AG09309 (cell line): ENCODE measurements around the gene NAA15.

Experiments
- DNase-seq: peaks from one replicate; pipeline ENCODE4 v3.0.0-alpha.2; 2010; ENCODE audit warnings: low read depth
- H3K4me3 ChIP-seq: 2 replicates; pipeline ENCODE4 v1.5.1; 2011; ENCODE audit warnings: mild to moderate bottlenecking, low read depth, low read length, moderate library complexity; ENCODE audit not compliant: control insufficient read depth
- TF ChIP-seq, protein P1 (sequence below): IDR thresholded peaks from 2 replicates; pipeline ENCODE4 v1.5.1; 2011; ENCODE audit warnings: mild to moderate bottlenecking, low read depth, low read length, inconsistent platforms; ENCODE audit not compliant: insufficient read depth, control insufficient read depth; ENCODE audit errors: missing control alignments

The NAA15 gene

DNA sequence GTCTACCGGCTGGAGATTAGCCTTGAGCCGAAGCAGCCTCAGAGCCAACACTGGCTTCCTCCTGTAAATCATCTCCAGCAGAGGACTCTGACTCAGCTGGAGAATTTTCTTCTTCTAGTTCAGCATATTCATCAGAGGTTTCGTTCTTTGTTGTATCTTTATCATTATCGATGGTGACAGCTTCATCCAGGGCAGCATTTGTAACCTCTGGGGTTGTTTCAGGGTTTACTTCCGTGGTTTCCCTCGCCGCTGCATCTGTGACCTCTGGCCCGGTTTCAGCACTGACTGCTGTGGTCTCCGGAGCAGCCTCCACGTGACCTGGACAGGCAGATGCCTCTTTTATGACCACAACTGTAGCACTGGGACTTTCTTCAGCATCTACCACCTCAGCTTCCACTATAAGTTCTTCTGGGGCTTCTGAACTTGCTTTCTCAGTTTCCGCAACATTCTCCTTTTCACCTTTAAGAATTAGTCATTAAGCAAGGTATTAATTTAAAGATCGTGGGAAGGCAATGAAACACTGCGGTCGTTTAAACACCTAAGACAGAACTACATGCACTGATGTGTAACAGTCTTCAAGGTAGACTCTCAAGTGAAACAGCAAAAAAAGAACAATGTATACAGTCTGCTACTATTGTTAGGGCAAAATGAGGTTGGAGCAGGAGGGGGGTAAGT is 34.6 kb upstream of the NAA15 start:
- H3K4me3 ChIP-seq: peak overlapping the region; percentile 18
- TF ChIP-seq, protein P1, sequence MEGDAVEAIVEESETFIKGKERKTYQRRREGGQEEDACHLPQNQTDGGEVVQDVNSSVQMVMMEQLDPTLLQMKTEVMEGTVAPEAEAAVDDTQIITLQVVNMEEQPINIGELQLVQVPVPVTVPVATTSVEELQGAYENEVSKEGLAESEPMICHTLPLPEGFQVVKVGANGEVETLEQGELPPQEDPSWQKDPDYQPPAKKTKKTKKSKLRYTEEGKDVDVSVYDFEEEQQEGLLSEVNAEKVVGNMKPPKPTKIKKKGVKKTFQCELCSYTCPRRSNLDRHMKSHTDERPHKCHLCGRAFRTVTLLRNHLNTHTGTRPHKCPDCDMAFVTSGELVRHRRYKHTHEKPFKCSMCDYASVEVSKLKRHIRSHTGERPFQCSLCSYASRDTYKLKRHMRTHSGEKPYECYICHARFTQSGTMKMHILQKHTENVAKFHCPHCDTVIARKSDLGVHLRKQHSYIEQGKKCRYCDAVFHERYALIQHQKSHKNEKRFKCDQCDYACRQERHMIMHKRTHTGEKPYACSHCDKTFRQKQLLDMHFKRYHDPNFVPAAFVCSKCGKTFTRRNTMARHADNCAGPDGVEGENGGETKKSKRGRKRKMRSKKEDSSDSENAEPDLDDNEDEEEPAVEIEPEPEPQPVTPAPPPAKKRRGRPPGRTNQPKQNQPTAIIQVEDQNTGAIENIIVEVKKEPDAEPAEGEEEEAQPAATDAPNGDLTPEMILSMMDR: no peak
- peak; percentile 40 for DNase-seq

DNA sequence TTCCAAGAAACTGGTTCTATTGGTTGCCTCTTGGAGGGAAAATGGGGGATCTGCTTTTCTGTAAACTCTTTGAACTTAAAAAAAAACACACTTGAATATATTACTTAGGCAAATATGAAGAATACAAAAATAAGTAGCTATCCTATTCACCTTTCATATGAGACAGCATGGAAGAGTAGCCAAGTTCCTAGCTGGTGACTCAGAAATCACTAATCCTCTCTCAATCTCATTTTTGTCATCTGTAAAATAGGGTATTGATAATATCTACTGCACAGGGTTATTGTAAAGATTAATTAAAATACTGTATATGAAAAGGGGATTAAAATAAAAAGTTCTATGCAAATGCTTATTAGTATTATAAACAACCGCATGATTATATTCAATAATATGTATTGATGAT is 34.0 kb upstream of the NAA15 start:
- TF ChIP-seq, protein P1: no peak
- DNase-seq: no peak
- H3K4me3 ChIP-seq: no peak overlapping the region

DNA sequence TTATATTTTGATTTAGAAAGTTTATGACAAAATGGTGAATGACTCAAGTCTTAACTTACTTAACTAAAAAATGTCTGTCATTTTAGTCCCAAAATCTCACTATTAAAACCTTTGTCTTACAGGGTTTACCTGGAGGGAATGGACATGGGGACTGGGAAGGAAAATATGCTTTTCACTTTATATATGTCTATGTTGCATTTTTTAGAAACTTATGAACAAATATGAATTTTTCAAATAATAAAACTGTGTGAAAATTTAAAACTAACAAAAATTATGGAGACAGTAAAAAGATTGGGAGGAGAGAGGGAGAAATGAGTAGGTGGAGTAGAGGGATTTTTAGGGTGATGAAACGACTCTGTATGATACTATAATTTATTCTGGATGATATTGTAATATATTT is 27.5 kb upstream of the NAA15 start:
- no peak overlapping the region for H3K4me3 ChIP-seq
- no peak for DNase-seq
- TF ChIP-seq, protein P1: no peak

DNA sequence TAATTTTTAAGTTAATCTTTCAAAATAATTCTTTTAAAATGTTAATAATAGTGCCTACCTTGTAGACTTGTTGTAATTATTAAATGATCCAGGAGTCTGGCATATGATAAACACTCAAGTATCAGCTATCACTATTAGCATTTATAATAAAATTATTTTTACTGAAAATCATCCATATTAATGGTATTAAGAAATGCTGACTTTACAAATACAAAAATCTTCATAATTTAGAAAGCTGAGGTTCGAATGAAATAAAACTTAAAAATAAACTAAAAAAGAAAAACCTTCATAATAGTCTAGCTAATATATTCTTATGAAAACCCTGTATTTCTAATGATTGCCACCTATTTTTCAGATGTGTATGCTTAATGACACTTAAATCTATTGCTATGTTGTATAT is 26.5 kb upstream of the NAA15 start:
- no peak overlapping the region for H3K4me3 ChIP-seq
- TF ChIP-seq, protein P1: no peak
- no peak for DNase-seq

DNA sequence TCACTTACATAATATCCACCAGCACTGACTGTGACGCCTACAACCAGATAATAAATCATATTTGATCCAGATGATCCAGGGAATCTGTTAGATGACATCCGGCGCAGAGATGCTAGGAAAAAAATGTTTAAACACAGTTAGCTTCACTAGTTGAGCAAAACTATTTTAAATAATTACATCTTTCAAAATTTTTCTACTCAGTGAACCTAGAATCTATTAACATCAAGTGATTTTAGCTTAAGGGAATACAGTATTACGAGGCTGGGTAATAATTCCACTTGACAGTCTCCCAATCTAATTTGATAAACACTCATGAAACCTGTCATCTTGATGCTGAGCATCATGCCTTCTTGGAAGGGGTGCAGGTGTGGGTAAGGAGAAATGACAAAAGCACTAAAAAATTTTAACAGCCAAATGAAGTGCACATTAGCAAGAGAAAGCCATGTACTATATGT is 26.0 kb upstream of the NAA15 start:
- H3K4me3 ChIP-seq: no peak overlapping the region

DNA sequence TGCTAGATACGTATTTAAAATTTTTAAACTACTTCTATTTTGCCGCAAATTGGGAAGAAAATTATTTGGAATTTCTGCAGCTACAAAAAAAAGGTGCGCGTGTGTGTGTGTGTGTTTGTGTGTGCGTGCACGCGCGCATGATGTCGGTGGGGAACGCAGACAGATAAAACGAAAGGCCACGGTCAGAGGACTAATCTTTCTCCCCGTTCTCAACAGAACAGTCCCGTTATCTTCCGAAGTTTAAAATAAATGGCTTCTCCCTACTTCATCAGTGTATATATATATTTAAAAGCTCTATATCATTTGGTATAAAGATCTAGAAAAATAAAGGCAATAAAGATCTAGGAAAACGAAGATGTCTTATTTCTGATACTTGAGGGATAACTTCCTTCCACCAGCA is 22.8 kb upstream of the NAA15 start:
- no peak for DNase-seq
- no peak overlapping the region for H3K4me3 ChIP-seq
- TF ChIP-seq, protein P1: no peak

More for the DNA sequence above, 26.0 kb upstream of the NAA15 start:
- no peak for DNase-seq
- TF ChIP-seq, protein P1: no peak
